ENCODE results near the gene NUBPL.

The NUBPL gene

DNA sequence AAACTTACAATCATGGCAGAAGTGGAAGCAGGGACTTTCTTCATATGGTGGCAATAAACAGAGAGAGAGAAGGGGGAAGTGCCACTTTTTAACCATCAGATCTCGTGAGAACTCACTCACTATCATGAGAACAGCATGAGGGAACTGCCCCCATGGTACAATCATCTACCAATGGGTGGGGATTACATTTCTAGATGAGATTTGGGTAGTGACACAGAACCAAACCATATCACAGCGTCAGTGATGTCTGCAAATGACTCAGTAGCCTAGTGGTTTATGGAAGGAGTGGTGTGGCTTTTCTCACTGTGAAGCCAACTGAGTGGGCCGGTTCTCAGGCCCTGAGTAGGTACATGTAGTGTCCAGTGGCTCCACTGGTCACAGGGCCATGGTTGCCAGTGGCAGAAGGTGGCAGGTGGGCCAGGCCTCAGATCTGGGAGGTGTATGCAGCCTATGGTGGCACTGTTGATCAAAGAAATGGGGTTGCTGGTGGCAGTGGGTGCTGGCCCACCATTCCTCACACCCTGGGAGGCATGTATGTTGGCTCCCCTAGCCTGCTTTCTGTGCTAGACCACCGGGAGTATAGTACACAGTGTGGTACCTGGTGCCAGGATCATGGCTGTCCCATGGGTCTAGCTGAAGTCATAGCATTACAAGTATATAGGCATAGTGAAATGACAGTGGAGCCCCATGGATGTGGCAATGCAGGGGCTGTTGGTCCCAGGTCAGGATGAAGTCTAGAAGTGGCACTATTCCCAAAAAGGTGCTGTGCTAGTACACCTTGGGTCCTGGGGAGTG is 191.9 kb downstream of the NUBPL start:
- TF ChIP-seq, protein P1, sequence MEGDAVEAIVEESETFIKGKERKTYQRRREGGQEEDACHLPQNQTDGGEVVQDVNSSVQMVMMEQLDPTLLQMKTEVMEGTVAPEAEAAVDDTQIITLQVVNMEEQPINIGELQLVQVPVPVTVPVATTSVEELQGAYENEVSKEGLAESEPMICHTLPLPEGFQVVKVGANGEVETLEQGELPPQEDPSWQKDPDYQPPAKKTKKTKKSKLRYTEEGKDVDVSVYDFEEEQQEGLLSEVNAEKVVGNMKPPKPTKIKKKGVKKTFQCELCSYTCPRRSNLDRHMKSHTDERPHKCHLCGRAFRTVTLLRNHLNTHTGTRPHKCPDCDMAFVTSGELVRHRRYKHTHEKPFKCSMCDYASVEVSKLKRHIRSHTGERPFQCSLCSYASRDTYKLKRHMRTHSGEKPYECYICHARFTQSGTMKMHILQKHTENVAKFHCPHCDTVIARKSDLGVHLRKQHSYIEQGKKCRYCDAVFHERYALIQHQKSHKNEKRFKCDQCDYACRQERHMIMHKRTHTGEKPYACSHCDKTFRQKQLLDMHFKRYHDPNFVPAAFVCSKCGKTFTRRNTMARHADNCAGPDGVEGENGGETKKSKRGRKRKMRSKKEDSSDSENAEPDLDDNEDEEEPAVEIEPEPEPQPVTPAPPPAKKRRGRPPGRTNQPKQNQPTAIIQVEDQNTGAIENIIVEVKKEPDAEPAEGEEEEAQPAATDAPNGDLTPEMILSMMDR (IDR thresholded peaks at IDR 0.05; ENCODE audit: low read depth, low read length, missing control alignments), result no peak
- no peak for DNase-seq (ENCODE audit: low read depth)
- no peak overlapping the region for H3K4me3 ChIP-seq (ENCODE audit: low read depth, low read length)

DNA sequence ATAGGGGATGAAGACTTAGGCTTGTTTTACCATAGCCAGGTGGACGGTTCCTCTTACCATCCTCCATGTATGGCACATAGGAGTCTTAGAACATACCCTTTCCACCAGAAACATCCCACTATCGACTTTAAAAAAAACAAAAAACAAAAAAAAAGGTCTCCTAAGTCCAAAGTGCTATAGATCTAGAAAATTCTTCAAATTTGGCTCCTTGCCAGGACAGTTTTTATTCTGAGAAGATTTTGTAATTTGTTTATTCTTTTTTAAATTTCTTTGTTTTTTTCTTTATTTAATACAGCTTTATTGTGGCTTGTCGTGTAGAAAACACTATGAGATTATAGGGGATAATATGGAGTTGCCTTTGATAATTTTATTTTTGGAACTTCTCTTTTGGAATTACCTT is 197.7 kb downstream of the NUBPL start:
- no peak overlapping the region for H3K4me3 ChIP-seq (ENCODE audit: low read depth, low read length)
- DNase-seq (ENCODE audit: low read depth), result no peak
- TF ChIP-seq, protein P1 (IDR thresholded peaks at IDR 0.05; ENCODE audit: low read depth, low read length, missing control alignments), result no peak

DNA sequence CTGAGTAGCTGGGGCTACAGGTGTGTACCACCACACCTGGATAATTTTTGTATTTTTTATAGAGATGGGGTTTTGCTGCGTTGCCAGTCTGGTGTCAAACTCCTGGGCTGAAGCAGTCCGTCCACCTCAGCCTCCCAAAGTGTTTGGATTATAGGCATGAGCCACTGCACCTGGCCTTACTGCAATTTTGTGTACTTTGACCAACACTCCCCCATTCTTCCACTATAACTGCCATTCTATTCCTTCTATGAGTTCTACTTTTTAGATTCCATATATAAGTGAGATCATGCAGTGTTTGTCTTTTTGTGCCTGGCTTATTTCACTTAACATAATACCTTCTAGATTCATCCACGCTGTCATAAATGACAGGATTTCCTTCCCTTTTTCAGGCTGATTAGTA is 199.1 kb downstream of the NUBPL start:
- no peak overlapping the region for H3K4me3 ChIP-seq (ENCODE audit: low read depth, low read length)
- no peak for DNase-seq (ENCODE audit: low read depth)
- TF ChIP-seq, protein P1 (IDR thresholded peaks at IDR 0.05; ENCODE audit: low read depth, low read length, missing control alignments), result no peak

DNA sequence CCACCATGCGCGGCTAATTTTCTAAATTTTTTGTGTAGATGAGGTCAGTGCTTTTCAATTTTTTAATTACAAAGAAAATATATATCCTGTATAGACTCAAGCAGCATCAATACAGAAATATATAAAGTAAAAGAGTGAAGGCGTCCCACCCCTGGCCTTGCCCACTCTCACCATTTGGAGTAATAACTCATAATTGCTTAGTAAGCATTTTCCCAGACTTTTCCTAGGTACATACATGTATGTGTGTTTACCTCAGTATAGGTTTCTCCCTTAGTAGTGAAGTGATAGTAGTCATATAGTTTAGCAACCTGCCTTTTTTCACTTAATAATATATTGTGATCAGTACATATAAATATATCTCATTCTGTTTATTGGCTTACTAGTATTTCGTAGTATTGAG is 200.1 kb downstream of the NUBPL start:
- DNase-seq (ENCODE audit: low read depth), result no peak
- no peak overlapping the region for H3K4me3 ChIP-seq (ENCODE audit: low read depth, low read length)
- TF ChIP-seq, protein P1 (IDR thresholded peaks at IDR 0.05; ENCODE audit: low read depth, low read length, missing control alignments), result no peak

DNA sequence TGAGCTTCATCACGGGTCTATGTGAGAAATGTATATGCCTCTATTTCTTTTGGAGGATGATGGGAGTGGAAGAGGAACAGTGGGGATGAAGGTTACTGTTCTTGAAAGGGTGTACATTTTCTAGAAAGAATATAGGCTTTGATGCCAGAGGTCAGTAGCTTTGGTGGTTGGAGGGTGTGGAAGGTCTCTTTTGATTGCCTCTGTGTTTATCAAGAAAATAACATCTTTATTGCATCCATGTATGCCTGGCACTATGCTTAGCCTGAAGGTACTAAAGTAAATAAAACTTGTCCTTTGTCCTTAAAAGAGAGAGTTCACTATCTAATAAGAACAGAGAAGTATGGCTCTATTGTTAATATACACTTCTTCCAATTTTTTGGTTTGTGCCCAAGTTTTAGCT is 201.8 kb downstream of the NUBPL start:
- TF ChIP-seq, protein P1 (IDR thresholded peaks at IDR 0.05; ENCODE audit: low read depth, low read length, missing control alignments), result no peak

DNA sequence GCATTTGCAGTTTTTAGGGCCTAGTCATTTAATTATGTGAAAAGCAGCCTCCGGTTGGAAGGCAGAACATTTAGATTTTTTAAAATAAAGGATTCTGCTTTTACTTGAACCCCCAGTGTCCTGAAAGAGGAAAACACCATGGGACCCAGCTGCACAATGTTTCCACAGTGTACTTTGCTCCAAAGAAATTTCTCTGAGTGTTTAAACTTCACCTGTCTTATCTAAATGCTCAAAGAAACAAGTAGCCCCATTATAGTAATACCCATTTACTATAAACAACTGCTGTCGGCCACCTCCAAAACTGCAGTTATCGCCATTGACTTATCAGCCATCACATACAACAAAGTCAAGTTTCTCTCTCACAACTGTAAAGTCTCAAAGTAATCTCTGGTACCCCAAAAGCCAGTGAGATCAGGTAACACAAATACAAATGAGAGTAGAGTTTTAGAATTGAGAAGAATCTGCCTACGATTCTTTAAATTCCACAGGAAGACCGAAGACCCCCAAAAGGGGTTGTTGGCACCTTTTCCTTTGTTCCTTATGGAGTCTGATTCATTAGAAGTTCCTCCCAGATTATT is 205.2 kb downstream of the NUBPL start:
- DNase-seq (ENCODE audit: low read depth), result no peak
- TF ChIP-seq, protein P1 (IDR thresholded peaks at IDR 0.05; ENCODE audit: low read depth, low read length, missing control alignments), result no peak
- no peak overlapping the region for H3K4me3 ChIP-seq (ENCODE audit: low read depth, low read length)

More for the DNA sequence above, 201.8 kb downstream of the NUBPL start:
- no peak overlapping the region for H3K4me3 ChIP-seq (ENCODE audit: low read depth, low read length)
- DNase-seq (ENCODE audit: low read depth), result no peak
